Prostate gland (tissue), 2 donors: ENCODE measurements around the gene PHLDB1. TPM values are rescaled to one million over a fixed set of nuclear protein-coding genes. Genes with fewer than 3 reads are reported as not detected.

Experiments
- DNase-seq: peaks from one replicate; pipeline ENCODE4 v3.0.0-alpha.2; 2019; ENCODE audit warnings: low spot score
- H3K27ac ChIP-seq, 2 donors: fragments of 200-600 bp; sonication (generic); 2 replicates each; pipeline ENCODE4 v1.5.1; 2017 to 2019
- H3K27me3 ChIP-seq: fragments of 200-600 bp; sonication (generic); replicated peaks from 2 replicates; pipeline ENCODE4 v1.5.1; 2019; ENCODE audit not compliant: insufficient read depth
- H3K36me3 ChIP-seq, 2 donors: fragments of 200-600 bp; sonication (generic); 1 replicate in 1 of 2; 2 replicates in 1 of 2; pipeline versions ENCODE4 v1.5.1 to v1.8.1; 2017 to 2019
- H3K4me1 ChIP-seq: fragments of 200-600 bp; sonication (generic); replicated peaks from 2 replicates; pipeline ENCODE4 v1.5.1; 2019
- H3K4me3 ChIP-seq, 2 donors: fragments of 200-600 bp; sonication (generic); 2 replicates each; pipeline ENCODE4 v1.5.1; 2017 to 2019
- H3K9me3 ChIP-seq: fragments of 200-600 bp; sonication (generic); 2 replicates; pipeline ENCODE4 v1.5.1; 2017
- CTCF ChIP-seq, 4 experiments: fragments of 200-600 bp in 2 of 4; fragments of 450-650 bp in 2 of 4; sonication (generic) in 2 of 4; IDR thresholded peaks; 1 replicate in 3 of 4; 2 replicates in 1 of 4; pipeline ENCODE4 v1.5.1; 2016 to 2019; ENCODE audit warnings: antibody characterized with exemption in 4 of 4, mild to moderate bottlenecking in 2 of 4, moderate library complexity in 2 of 4
- POLR2A ChIP-seq: fragments of 450-650 bp; IDR thresholded peaks from one replicate; pipeline ENCODE4 v1.6.1; 2016; ENCODE audit warnings: antibody characterized with exemption, mild to moderate bottlenecking
- POLR2AphosphoS5 ChIP-seq: sonication (generic); formaldehyde crosslinking; IDR thresholded peaks from one replicate; pipeline ENCODE4 v1.6.1; 2017; ENCODE audit warnings: antibody characterized with exemption
- WGBS: methylation state at CpG from one replicate; pipeline ENCODE4 v1.1.5; 2018; 5-methylcytosine and 5-hydroxymethylcytosine counted together
- intact Hi-C: fragments of 100-400 bp; cut with DNase I; formaldehyde crosslinking; loops from one replicate; pipeline ENCODE4 v1.14.2; 2022
- total RNA-seq, 2 donors: library from RNA; depleted of rRNA; stranded (reverse); fragments of >200 nt; gene quantifications; one replicate each; pipeline ENCODE4 v1.1.0, GENCODE V29; 2016

Gene PHLDB1
- total RNA-seq, 2 donors from 2014 or later = 74.5 to 113 TPM

- Histone ChIP-seq H3K9me3 (no peaks in the 10 kb centered on the region), H3K36me3 (no peaks in the 10 kb centered on the region), H3K4me3 (no peak overlapping the region), H3K4me1 (no peaks in the 10 kb centered on the region), H3K27me3 (no peaks in the 10 kb centered on the region), H3K27ac (no peak overlapping the region)
- no peak for TF ChIP-seq CTCF (IDR thresholded peaks at IDR 0.05)
- TF ChIP-seq POLR2A = no peak
- TF ChIP-seq POLR2AphosphoS5 = no peak
- DNase-seq = no peak
- 76% methylated on average over 16 of the region's 16 CpGs for WGBS
- intact Hi-C loops = loop anchor here (5.0 kb wide), 2 partner anchors 51 to 66 kb away; partner anchors contain the start of gene PHLDB1
Measured at GRCh38 chr11:118657709-118658428, 50.5 kb downstream of the PHLDB1 start.

- no peaks in the 10 kb centered on the region for H3K9me3 ChIP-seq
- intact Hi-C loops = loop anchor here (5.0 kb wide), 2 partner anchors 51 to 66 kb away; partner anchors contain the start of gene PHLDB1
- H3K4me3 ChIP-seq = no peak overlapping the region
- H3K36me3 ChIP-seq = no peaks in the 10 kb centered on the region
- no peaks in the 10 kb centered on the region for H3K27me3 ChIP-seq
- H3K27ac ChIP-seq = peak overlapping the region; percentile 7 to 20
- no peaks in the 10 kb centered on the region for H3K4me1 ChIP-seq
- no peak for DNase-seq
- 33% methylated on average over 13 of the region's 16 CpGs for WGBS
- TF ChIP-seq POLR2A (no peak), CTCF (IDR thresholded peaks at IDR 0.05) (peak in 2 of 4 experiments; percentile 17 to 25)
Measured at GRCh38 chr11:118658429-118659313, 51.3 kb downstream of the PHLDB1 start.

GRCh38 chr11:118659314-118659952 is 52.0 kb downstream of the PHLDB1 start:
- 15% methylated on average over 26 of the region's 26 CpGs for WGBS
- peak overlapping the region; percentile 7 to 20 for H3K27ac ChIP-seq
- intact Hi-C loops = loop anchor here (5.0 kb wide), 2 partner anchors 52 to 67 kb away; partner anchors contain the start of gene PHLDB1

More at GRCh38 chr11:118659314-118659952, 52.0 kb downstream of the PHLDB1 start:
- H3K9me3 ChIP-seq = no peaks in the 10 kb centered on the region
- no peaks in the 10 kb centered on the region for H3K4me1 ChIP-seq
- peak; percentile 84 for DNase-seq
- TF ChIP-seq POLR2AphosphoS5 = peak; percentile 71
- peak; percentile 87 to 99 (median 94) for TF ChIP-seq CTCF (IDR thresholded peaks at IDR 0.05)
- TF ChIP-seq POLR2A = no peak
- no peaks in the 10 kb centered on the region for H3K36me3 ChIP-seq
- no peaks in the 10 kb centered on the region for H3K27me3 ChIP-seq
- no peak overlapping the region for H3K4me3 ChIP-seq
